HG03103 (cell line): ENCODE results near the gene OR4K13.

Experiments
- ATAC-seq: cut with Tn5 transposase; IDR thresholded peaks from one replicate; pipeline ENCODE4 v1.9.1; 2021; ENCODE audit warnings: low read depth; ENCODE audit not compliant: unreplicated experiment

The OR4K13 gene

GRCh38 chr14:20035938-20036337 is at the start of gene OR4K13:
Gene OR4K13, minus strand, starts transcription at chr14:20036038. Its CDS starts 1,280 bp downstream, at chr14:20034758.
- ATAC-seq, result no peak

- no peak for ATAC-seq
These were observed 23.9 kb upstream of the OR4K13 start, which contains the start of gene OR4L1 for GRCh38 chr14:20059745-20060144. Gene OR4L1, plus strand, starts transcription at chr14:20060045. Its CDS starts 0 bp downstream, at chr14:20060045.

GRCh38 chr14:20048202-20048601 is 12.4 kb upstream of the OR4K13 start:
- ATAC-seq, result no peak

GRCh38 chr14:20044243-20044642 is 8.4 kb upstream of the OR4K13 start:
- no peak for ATAC-seq

- ATAC-seq, result no peak
These were observed 389 bp downstream of the OR4K13 start for GRCh38 chr14:20035449-20035848.

- no peak for ATAC-seq
These were observed 4.8 kb downstream of the OR4K13 start for GRCh38 chr14:20031058-20031457.

GRCh38 chr14:20019257-20019865 is 16.5 kb downstream of the OR4K13 start, which contains the start of gene OR4K14:
Gene OR4K14, minus strand, starts transcription at chr14:20019307. Its CDS starts 4,114 bp downstream, at chr14:20015193.
- no peak for ATAC-seq

- no peak for ATAC-seq
These were observed 27.7 kb downstream of the OR4K13 start for GRCh38 chr14:20008156-20008555.

GRCh38 chr14:20002319-20002718 is 33.5 kb downstream of the OR4K13 start:
- no peak for ATAC-seq

- ATAC-seq, result no peak
These were observed 34.0 kb downstream of the OR4K13 start, which contains the start of gene OR4Q2 for GRCh38 chr14:20001863-20002262. Gene OR4Q2, plus strand, starts transcription at chr14:20002163.

- ATAC-seq, result no peak
These were observed 42.4 kb downstream of the OR4K13 start for GRCh38 chr14:19993438-19993837.
